ENCODE results near the gene LGALS9. TPM values are rescaled to one million over a fixed set of nuclear protein-coding genes. Genes with fewer than 3 reads are reported as not detected.
"Not testable (repeated sequence)": the region's sequence is repeated elsewhere in the genome, so short reads cannot be mapped to it uniquely, and the experiment has no call there.

Gene LGALS9
- total and polyA plus RNA-seq, 7 donors, result 17.8 to 476 (median 33.2) TPM

GRCh38 chr17:27634026-27634335, 3.0 kb downstream of the LGALS9 start:
- 90 to 94% methylated on average over 1 of the region's 1 CpG for WGBS, 2 donors
- intact Hi-C loops (cut with DNase I), result no loop called here
- Histone ChIP-seq H3K4me1 (peaks cover 0 to 24% (median 23%) of the 10 kb centered on the region in 4 donors), H3K9me3 (no peaks in the 10 kb centered on the region), H3K36me3 (no peaks in the 10 kb centered on the region), H3K27ac (peak overlapping the region in 3 of 4 donors; percentile 62 to 69 (median 67)), H3K4me3 (no peak overlapping the region), H3K27me3 (no peaks in the 10 kb centered on the region)
- no peak for DNase-seq
- no peak for TF ChIP-seq EP300 (IDR thresholded peaks at IDR 0.05)
- no peak for TF ChIP-seq POLR2AphosphoS5 (IDR thresholded peaks at IDR 0.05)
- no peak for TF ChIP-seq POLR2A (IDR thresholded peaks at IDR 0.05)
- TF ChIP-seq CTCF (IDR thresholded peaks at IDR 0.05), result no peak

GRCh38 chr17:27634776-27635175, 3.8 kb downstream of the LGALS9 start:
- H3K9me3 ChIP-seq, result no peaks in the 10 kb centered on the region
- intact Hi-C loops (cut with DNase I), result no loop called here
- WGBS, 2 donors, result 67 to 85% methylated on average over 2 of the region's 2 CpGs
- H3K27ac ChIP-seq, result no peak overlapping the region
- no peak for DNase-seq
- H3K4me1 ChIP-seq, result peaks cover 0 to 24% (median 23%) of the 10 kb centered on the region in 4 donors
- no peaks in the 10 kb centered on the region for H3K36me3 ChIP-seq
- no peak overlapping the region for H3K4me3 ChIP-seq
- no peaks in the 10 kb centered on the region for H3K27me3 ChIP-seq
- TF ChIP-seq EP300 (IDR thresholded peaks at IDR 0.05) (no peak), POLR2AphosphoS5 (IDR thresholded peaks at IDR 0.05) (no peak), CTCF (IDR thresholded peaks at IDR 0.05) (no peak), POLR2A (IDR thresholded peaks at IDR 0.05) (no peak)

GRCh38 chr17:27635275-27635823, 4.4 kb downstream of the LGALS9 start:
- Histone ChIP-seq H3K27ac (no peak overlapping the region), H3K27me3 (no peaks in the 10 kb centered on the region), H3K9me3 (no peaks in the 10 kb centered on the region), H3K4me1 (peaks cover 0 to 24% (median 23%) of the 10 kb centered on the region in 4 donors), H3K36me3 (no peaks in the 10 kb centered on the region), H3K4me3 (no peak overlapping the region)
- DNase-seq, result no peak
- intact Hi-C loops (cut with DNase I), result no loop called here
- TF ChIP-seq CTCF (IDR thresholded peaks at IDR 0.05) (no peak), EP300 (IDR thresholded peaks at IDR 0.05) (no peak), POLR2AphosphoS5 (IDR thresholded peaks at IDR 0.05) (no peak), POLR2A (IDR thresholded peaks at IDR 0.05) (no peak)
- WGBS, 2 donors, result 31 to 56% methylated on average over 6 of the region's 6 CpGs

- 17 to 62% methylated on average over 3 of the region's 3 CpGs for WGBS, 2 donors
- H3K36me3 ChIP-seq; DNase-seq; H3K27me3 ChIP-seq; H3K27ac ChIP-seq; intact Hi-C loops (cut with DNase I); H3K4me3 ChIP-seq; H3K9me3 ChIP-seq: not testable (repeated sequence)
- H3K4me1 ChIP-seq, result peaks cover 0 to 24% (median 23%) of the 10 kb centered on the region in 4 donors
These were observed 5.1 kb downstream of the LGALS9 start for GRCh38 chr17:27636005-27636520.

- H3K4me1 ChIP-seq, result peaks cover 0 to 17% (median 15%) of the 10 kb centered on the region in 4 donors
- H3K4me3 ChIP-seq; H3K36me3 ChIP-seq; H3K27ac ChIP-seq; intact Hi-C loops (cut with DNase I); H3K9me3 ChIP-seq; H3K27me3 ChIP-seq; DNase-seq: not testable (repeated sequence)
- WGBS, 2 donors, result 82 to 90% methylated on average over 7 of the region's 7 CpGs
These were observed 6.8 kb downstream of the LGALS9 start for GRCh38 chr17:27637818-27638217.

GRCh38 chr17:27638415-27638914, 7.5 kb downstream of the LGALS9 start:
- H3K27me3 ChIP-seq; H3K4me3 ChIP-seq; H3K36me3 ChIP-seq; DNase-seq; H3K27ac ChIP-seq; intact Hi-C loops (cut with DNase I); H3K9me3 ChIP-seq: not testable (repeated sequence)
- 18 to 83% methylated on average over 1 to 2 of the region's 5 CpGs for WGBS, 2 donors
- peaks cover 0 to 11% (median 9%) of the 10 kb centered on the region in 4 donors for H3K4me1 ChIP-seq
